ENCODE data around the gene ST8SIA4.
"Not testable (repeated sequence)": the region's sequence is repeated elsewhere in the genome, so short reads cannot be mapped to it uniquely, and the experiment has no call there.

Gene ST8SIA4

GRCh38 chr5:100792781-100793180, 110.3 kb downstream of the ST8SIA4 start:
- no peak overlapping the region for H3K4me3 ChIP-seq (ENCODE audit: insufficient read length, low read depth)
- H3K27me3 ChIP-seq (ENCODE audit: insufficient read depth, insufficient read length) = no peaks in the 10 kb centered on the region
- TF ChIP-seq SUZ12 (IDR thresholded peaks at IDR 0.05; ENCODE audit: extremely low read depth, insufficient read depth, insufficient read length) = no peak
- no peak for TF ChIP-seq YY1 (IDR thresholded peaks at IDR 0.05; ENCODE audit: insufficient read depth, insufficient read length)
- TF ChIP-seq ZNF274 (IDR thresholded peaks at IDR 0.05; ENCODE audit: low read depth, low read length) = no peak
- H3K36me3 ChIP-seq (ENCODE audit: insufficient read depth, insufficient read length, low read length) = no peaks in the 10 kb centered on the region
- no peak overlapping the region for H3K9ac ChIP-seq (ENCODE audit: insufficient read length, low read depth)
- peaks cover 13% of the 10 kb centered on the region; the same call in 1 of the 2 replicates for H3K9me3 ChIP-seq (ENCODE audit: insufficient read depth, low read length)
- no peak for DNase-seq (ENCODE audit: low read depth, low spot score)
- H3K4me1 ChIP-seq (ENCODE audit: insufficient read depth, insufficient read length) = no peaks in the 10 kb centered on the region

- Histone ChIP-seq H3K27me3 (ENCODE audit: insufficient read depth, insufficient read length) (no peaks in the 10 kb centered on the region), H3K4me3 (ENCODE audit: insufficient read length, low read depth) (no peak overlapping the region), H3K9ac (ENCODE audit: insufficient read length, low read depth) (no peak overlapping the region), H3K4me1 (ENCODE audit: insufficient read depth, insufficient read length) (no peaks in the 10 kb centered on the region), H3K9me3 (ENCODE audit: insufficient read depth, low read length) (peaks cover 13% of the 10 kb centered on the region; the same call in 1 of the 2 replicates), H3K36me3 (ENCODE audit: insufficient read depth, insufficient read length, low read length) (no peaks in the 10 kb centered on the region)
- TF ChIP-seq YY1 (IDR thresholded peaks at IDR 0.05; ENCODE audit: insufficient read depth, insufficient read length) (no peak), ZNF274 (IDR thresholded peaks at IDR 0.05; ENCODE audit: low read depth, low read length) (no peak), SUZ12 (IDR thresholded peaks at IDR 0.05; ENCODE audit: extremely low read depth, insufficient read depth, insufficient read length) (no peak)
- no peak for DNase-seq (ENCODE audit: low read depth, low spot score)
Observed at GRCh38 chr5:100791391-100791790, 111.7 kb downstream of the ST8SIA4 start.

- no peaks in the 10 kb centered on the region for H3K4me1 ChIP-seq (ENCODE audit: insufficient read depth, insufficient read length)
- no peaks in the 10 kb centered on the region for H3K27me3 ChIP-seq (ENCODE audit: insufficient read depth, insufficient read length)
- H3K36me3 ChIP-seq (ENCODE audit: insufficient read depth, insufficient read length, low read length) = no peaks in the 10 kb centered on the region
- TF ChIP-seq YY1 (IDR thresholded peaks at IDR 0.05; ENCODE audit: insufficient read depth, insufficient read length) (no peak), ZNF274 (IDR thresholded peaks at IDR 0.05; ENCODE audit: low read depth, low read length) (no peak), SUZ12 (IDR thresholded peaks at IDR 0.05; ENCODE audit: extremely low read depth, insufficient read depth, insufficient read length) (no peak)
- peaks cover 13% of the 10 kb centered on the region; the same call in 1 of the 2 replicates for H3K9me3 ChIP-seq (ENCODE audit: insufficient read depth, low read length)
- H3K4me3 ChIP-seq (ENCODE audit: insufficient read length, low read depth) = no peak overlapping the region
- DNase-seq (ENCODE audit: low read depth, low spot score) = no peak
- no peak overlapping the region for H3K9ac ChIP-seq (ENCODE audit: insufficient read length, low read depth)
Observed at GRCh38 chr5:100790951-100791350, 112.1 kb downstream of the ST8SIA4 start.

GRCh38 chr5:100790170-100790665, 112.9 kb downstream of the ST8SIA4 start:
- Histone ChIP-seq H3K4me3 (ENCODE audit: insufficient read length, low read depth) (no peak overlapping the region), H3K36me3 (ENCODE audit: insufficient read depth, insufficient read length, low read length) (no peaks in the 10 kb centered on the region), H3K4me1 (ENCODE audit: insufficient read depth, insufficient read length) (no peaks in the 10 kb centered on the region), H3K27me3 (ENCODE audit: insufficient read depth, insufficient read length) (no peaks in the 10 kb centered on the region), H3K9ac (ENCODE audit: insufficient read length, low read depth) (no peak overlapping the region), H3K9me3 (ENCODE audit: insufficient read depth, low read length) (peaks cover 13% of the 10 kb centered on the region; the same call in 1 of the 2 replicates)
- TF ChIP-seq SUZ12 (IDR thresholded peaks at IDR 0.05; ENCODE audit: extremely low read depth, insufficient read depth, insufficient read length) (no peak), YY1 (IDR thresholded peaks at IDR 0.05; ENCODE audit: insufficient read depth, insufficient read length) (no peak), ZNF274 (IDR thresholded peaks at IDR 0.05; ENCODE audit: low read depth, low read length) (no peak)
- DNase-seq (ENCODE audit: low read depth, low spot score) = peak; percentile 43

DNA sequence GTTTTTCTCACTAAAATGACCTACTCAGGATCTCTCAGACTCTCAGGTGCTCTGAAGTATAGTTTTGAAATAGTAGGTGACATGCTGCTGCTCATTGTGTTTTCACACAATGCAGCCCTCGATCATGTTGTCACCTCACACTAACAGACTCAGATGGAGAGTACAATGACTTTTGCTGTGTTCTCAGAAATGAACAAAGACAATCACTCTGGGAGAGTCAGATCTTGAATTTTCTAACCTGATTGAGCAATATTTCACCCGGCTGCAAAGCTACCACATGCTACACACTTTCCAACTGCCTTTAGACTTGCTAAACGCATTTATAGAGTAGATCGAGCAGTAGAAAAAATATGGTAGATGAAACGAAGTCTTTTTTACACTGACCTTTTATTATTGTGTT, 113.4 kb downstream of the ST8SIA4 start:
- H3K4me1 ChIP-seq (ENCODE audit: insufficient read depth, insufficient read length) = no peaks in the 10 kb centered on the region
- H3K4me3 ChIP-seq (ENCODE audit: insufficient read length, low read depth) = no peak overlapping the region
- H3K9ac ChIP-seq (ENCODE audit: insufficient read length, low read depth) = no peak overlapping the region
- no peak for DNase-seq (ENCODE audit: low read depth, low spot score)
- no peaks in the 10 kb centered on the region for H3K27me3 ChIP-seq (ENCODE audit: insufficient read depth, insufficient read length)
- H3K36me3 ChIP-seq (ENCODE audit: insufficient read depth, insufficient read length, low read length) = no peaks in the 10 kb centered on the region
- H3K9me3 ChIP-seq (ENCODE audit: insufficient read depth, low read length) = peaks cover 10% of the 10 kb centered on the region; the same call in 1 of the 2 replicates
- TF ChIP-seq SUZ12 (IDR thresholded peaks at IDR 0.05; ENCODE audit: extremely low read depth, insufficient read depth, insufficient read length) (no peak), YY1 (IDR thresholded peaks at IDR 0.05; ENCODE audit: insufficient read depth, insufficient read length) (no peak), ZNF274 (IDR thresholded peaks at IDR 0.05; ENCODE audit: low read depth, low read length) (no peak)

DNA sequence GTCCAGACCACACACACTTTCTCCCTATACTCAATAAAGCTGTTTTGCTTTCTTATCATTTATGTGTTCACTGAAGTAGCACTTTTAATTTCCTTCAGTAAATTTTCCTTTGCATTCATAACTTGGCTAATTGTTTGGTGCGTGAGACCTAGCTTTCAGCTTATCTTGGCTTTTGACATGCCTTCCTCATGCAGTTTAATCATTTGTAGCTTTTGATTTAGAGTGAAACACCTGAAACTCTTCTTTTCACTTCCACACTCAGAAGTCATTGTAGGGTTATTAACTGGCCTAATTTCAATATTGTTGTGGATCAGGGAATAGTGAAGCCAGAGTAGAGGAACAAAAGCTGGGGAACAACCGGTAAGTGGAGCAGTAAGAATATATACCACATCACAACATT, 114.7 kb downstream of the ST8SIA4 start:
- TF ChIP-seq SUZ12 (IDR thresholded peaks at IDR 0.05; ENCODE audit: extremely low read depth, insufficient read depth, insufficient read length) = no peak
- no peak for TF ChIP-seq YY1 (IDR thresholded peaks at IDR 0.05; ENCODE audit: insufficient read depth, insufficient read length)
- TF ChIP-seq ZNF274 (IDR thresholded peaks at IDR 0.05; ENCODE audit: low read depth, low read length) = no peak
- Histone ChIP-seq H3K4me1 (ENCODE audit: insufficient read depth, insufficient read length) (no peaks in the 10 kb centered on the region), H3K9ac (ENCODE audit: insufficient read length, low read depth) (no peak overlapping the region), H3K9me3 (ENCODE audit: insufficient read depth, low read length) (no peaks in the 10 kb centered on the region; the same call in 1 of the 2 replicates), H3K4me3 (ENCODE audit: insufficient read length, low read depth) (no peak overlapping the region), H3K36me3 (ENCODE audit: insufficient read depth, insufficient read length, low read length) (no peaks in the 10 kb centered on the region), H3K27me3 (ENCODE audit: insufficient read depth, insufficient read length) (no peaks in the 10 kb centered on the region)
- no peak for DNase-seq (ENCODE audit: low read depth, low spot score)

GRCh38 chr5:100787648-100788047, 115.4 kb downstream of the ST8SIA4 start:
- H3K4me1 ChIP-seq (ENCODE audit: insufficient read depth, insufficient read length) = no peaks in the 10 kb centered on the region
- H3K27me3 ChIP-seq (ENCODE audit: insufficient read depth, insufficient read length) = no peaks in the 10 kb centered on the region
- DNase-seq (ENCODE audit: low read depth, low spot score) = no peak
- no peaks in the 10 kb centered on the region for H3K36me3 ChIP-seq (ENCODE audit: insufficient read depth, insufficient read length, low read length)
- TF ChIP-seq YY1 (IDR thresholded peaks at IDR 0.05; ENCODE audit: insufficient read depth, insufficient read length) = no peak
- no peak for TF ChIP-seq SUZ12 (IDR thresholded peaks at IDR 0.05; ENCODE audit: extremely low read depth, insufficient read depth, insufficient read length)
- no peak for TF ChIP-seq ZNF274 (IDR thresholded peaks at IDR 0.05; ENCODE audit: low read depth, low read length)
- H3K9me3 ChIP-seq (ENCODE audit: insufficient read depth, low read length) = no peaks in the 10 kb centered on the region; the same call in 1 of the 2 replicates
- H3K9ac ChIP-seq (ENCODE audit: insufficient read length, low read depth) = no peak overlapping the region
- H3K4me3 ChIP-seq (ENCODE audit: insufficient read length, low read depth) = no peak overlapping the region

DNA sequence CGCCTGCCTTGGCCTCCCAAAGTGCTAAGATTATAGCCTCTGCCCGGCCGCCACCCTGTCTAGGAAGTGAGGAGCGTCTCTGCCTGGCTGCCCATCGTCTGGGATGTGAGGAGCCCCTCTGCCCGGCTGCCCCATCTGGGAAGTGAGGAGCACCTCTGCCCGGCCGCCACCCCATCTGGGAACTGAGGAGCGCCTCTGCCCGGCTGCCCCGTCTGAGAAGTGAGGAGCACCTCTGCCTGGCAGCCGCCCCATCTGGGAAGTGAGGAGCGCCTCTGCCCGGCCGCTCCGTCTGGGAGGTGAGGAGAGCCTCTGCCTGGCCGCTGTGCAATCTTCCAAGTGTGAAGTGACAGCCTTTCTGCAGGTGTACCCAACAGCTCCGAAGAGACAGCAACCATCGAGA, 117.5 kb downstream of the ST8SIA4 start:
- not testable (repeated sequence) for H3K4me3 ChIP-seq (ENCODE audit: insufficient read length, low read depth); H3K9ac ChIP-seq (ENCODE audit: insufficient read length, low read depth); H3K9me3 ChIP-seq (ENCODE audit: insufficient read depth, low read length); H3K4me1 ChIP-seq (ENCODE audit: insufficient read depth, insufficient read length); DNase-seq (ENCODE audit: low read depth, low spot score); H3K27me3 ChIP-seq (ENCODE audit: insufficient read depth, insufficient read length); H3K36me3 ChIP-seq (ENCODE audit: insufficient read depth, insufficient read length, low read length)

Data from NT2/D1 (cell line).